HEK293 (cell line): ENCODE measurements around the gene VAMP8.

Source experiments
- CTCF ChIP-seq: fragments of 450-650 bp; formaldehyde crosslinking; IDR thresholded peaks from 2 replicates; pipeline ENCODE4 v1.5.1; 2016; ENCODE audit warnings: missing biosample characterization, missing genetic modification characterization
- PBX3 ChIP-seq: sonication (generic); formaldehyde crosslinking; IDR thresholded peaks from 2 replicates; pipeline ENCODE4 v1.8.1; 2022; ENCODE audit warnings: mild to moderate bottlenecking, moderate library complexity, missing genetic modification reagents
- PRDM10 ChIP-seq: fragments of 450-650 bp; formaldehyde crosslinking; IDR thresholded peaks from 2 replicates; pipeline ENCODE4 v1.5.1; 2016; ENCODE audit warnings: missing biosample characterization, missing genetic modification characterization
- ZNF2 ChIP-seq: fragments of 450-650 bp; formaldehyde crosslinking; IDR thresholded peaks from 2 replicates; pipeline ENCODE4 v1.5.1; 2016; ENCODE audit warnings: missing biosample characterization, missing genetic modification characterization
- ZNF610 ChIP-seq: fragments of 450-650 bp; formaldehyde crosslinking; IDR thresholded peaks from 2 replicates; pipeline ENCODE4 v1.5.1; 2016; ENCODE audit warnings: missing biosample characterization, missing genetic modification characterization, borderline replicate concordance

GRCh38 chr2:85597241-85597640, 19.9 kb downstream of the VAMP8 start:
- TF ChIP-seq ZNF610 (tag by site-specific recombination) = no peak
- TF ChIP-seq CTCF = no peak
- no peak for TF ChIP-seq PRDM10
- no peak for TF ChIP-seq PBX3 (CRISPR knock-in tag)
- TF ChIP-seq ZNF2 (tag by site-specific recombination) = no peak
